GM18861 (cell line): ENCODE data around the gene FPR2.
"Not testable (repeated sequence)": the region's sequence is repeated elsewhere in the genome, so short reads cannot be mapped to it uniquely, and the experiment has no call there.

Experiments used
- ATAC-seq: cut with Tn5 transposase; IDR thresholded peaks from one replicate; pipeline ENCODE4 v1.9.1; 2021; ENCODE audit not compliant: unreplicated experiment

Gene FPR2, protein sequence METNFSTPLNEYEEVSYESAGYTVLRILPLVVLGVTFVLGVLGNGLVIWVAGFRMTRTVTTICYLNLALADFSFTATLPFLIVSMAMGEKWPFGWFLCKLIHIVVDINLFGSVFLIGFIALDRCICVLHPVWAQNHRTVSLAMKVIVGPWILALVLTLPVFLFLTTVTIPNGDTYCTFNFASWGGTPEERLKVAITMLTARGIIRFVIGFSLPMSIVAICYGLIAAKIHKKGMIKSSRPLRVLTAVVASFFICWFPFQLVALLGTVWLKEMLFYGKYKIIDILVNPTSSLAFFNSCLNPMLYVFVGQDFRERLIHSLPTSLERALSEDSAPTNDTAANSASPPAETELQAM

DNA sequence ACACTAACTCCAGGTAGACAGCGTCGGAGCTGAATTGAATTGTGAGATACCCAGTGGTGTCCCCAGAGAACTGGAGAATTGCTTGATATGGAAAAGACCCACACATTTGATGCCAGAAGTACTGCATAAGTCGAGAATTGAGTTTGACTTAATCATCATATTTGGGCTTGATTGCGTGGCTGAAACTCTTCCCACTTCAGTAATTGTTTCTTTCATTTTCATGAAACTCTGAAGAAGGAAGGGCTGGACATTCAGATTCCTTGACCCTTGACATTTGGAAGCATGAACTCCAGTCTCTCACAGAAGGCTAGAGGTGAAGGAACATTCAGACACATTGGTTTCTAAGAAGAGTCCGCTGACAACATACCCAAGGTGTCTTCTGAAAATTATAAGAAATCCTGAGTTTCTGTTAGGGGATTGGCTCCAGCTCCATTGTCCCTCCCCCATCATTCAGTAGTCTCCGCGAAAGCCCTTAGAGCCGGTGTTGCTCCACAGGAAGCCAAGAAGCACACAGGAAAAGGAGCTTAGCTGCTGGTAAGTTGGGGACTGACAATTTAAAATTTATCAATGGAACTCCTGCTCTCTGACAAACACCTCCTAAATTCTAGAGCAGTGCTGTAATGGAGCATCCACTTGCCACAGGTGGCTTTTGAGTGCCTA is at the start of gene FPR2:
TSS of gene FPR2 (plus strand) at position 484 of the 660 bp plus-strand sequence. CDS start 7,479 bp downstream, outside the sequence.
- no peak for ATAC-seq

DNA sequence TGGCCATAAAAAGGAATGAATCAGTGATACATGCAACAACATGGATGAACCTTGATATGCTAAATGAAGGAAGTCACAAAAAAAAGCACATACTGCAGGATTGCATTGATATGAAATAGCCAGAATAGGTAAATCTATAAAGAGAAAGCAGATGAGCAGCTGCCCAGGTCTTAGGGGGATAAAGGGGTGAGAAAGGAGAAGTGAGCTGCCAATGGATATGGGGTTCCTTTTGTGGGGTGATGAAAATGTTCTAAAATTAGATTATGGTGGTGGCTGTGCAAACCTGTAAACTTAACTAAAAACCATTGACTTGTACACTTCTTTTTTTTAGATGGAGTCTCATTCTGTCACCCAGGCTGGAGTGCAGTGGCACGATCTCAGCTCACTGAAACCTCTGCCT is 49.3 kb upstream of the FPR2 start:
- no peak for ATAC-seq

DNA sequence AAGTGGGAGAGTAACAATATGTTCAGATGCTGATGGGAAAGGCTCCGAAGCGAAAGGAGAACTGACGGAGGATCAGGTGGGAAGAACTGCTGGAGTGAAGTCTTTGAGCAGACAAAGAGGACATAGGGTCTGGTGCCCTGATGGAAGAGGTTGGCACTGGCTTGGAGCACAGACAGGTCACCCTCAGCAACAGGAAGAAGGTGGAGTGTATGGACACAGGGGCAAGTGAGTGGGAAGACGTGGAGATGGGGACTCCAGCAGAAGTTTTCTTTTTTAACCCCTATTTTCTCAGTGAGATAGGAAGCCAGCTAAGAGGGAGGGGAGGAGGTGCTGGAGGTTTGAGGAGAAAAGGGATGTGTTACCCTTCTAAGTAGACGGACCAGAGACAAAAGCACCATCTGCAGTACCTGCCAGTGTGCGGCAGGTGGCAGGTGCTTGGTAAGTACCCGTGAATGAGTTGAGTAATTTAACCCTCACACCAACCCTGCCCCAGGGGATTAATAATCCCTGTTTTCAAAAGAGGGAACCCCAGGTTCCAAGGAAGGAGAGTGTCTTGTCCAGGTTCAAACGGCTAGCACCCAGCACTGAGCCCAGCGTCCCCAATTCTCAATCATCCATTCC is 48.4 kb upstream of the FPR2 start:
- ATAC-seq: no peak

DNA sequence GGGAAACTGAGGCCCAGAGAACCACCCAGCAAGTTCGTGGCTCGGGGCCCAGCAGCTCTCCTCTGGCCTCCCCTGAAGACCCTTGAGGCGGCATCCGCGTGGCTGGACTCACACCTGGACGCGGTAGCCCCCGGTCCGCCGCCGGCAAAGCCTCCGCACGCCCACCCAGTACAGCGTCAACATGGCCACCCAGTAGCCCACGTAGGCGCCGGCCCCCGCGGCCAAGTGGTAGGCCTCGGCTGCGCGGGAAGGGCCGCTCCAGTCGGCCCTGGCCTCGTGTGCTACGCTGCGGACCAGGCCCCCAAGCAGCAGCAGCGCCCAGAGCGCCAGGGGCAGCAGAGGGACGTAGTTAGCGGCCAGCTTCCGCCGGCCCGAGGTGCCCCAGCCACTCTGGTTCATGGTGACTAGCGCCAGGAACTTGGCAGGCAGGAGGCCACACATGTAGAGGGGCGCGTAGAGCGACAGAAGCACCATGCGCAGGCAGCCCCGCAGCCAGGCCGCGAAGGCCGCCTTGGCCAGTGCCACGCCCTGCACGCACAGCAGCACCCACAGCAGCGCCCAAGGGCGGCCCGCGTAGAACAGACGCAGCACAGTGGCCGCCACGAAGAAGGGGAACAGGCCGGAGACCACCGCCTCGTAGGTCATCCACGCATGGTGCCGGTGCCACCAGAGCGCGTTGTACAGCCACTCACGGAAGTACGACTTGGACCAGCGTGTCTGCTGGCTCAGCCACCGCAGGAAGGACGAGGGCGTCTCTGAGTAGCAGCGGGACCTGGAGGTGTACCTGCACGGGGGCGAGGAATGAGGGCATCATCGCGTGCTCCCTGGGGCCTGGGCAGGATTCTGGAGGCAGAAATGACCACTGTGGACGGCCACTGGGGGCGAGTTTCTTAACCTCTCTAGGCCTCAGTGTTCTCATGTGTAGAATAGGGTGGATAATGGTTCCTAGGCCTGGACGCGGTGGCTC is 47.4 kb upstream of the FPR2 start:
- ATAC-seq: no peak

DNA sequence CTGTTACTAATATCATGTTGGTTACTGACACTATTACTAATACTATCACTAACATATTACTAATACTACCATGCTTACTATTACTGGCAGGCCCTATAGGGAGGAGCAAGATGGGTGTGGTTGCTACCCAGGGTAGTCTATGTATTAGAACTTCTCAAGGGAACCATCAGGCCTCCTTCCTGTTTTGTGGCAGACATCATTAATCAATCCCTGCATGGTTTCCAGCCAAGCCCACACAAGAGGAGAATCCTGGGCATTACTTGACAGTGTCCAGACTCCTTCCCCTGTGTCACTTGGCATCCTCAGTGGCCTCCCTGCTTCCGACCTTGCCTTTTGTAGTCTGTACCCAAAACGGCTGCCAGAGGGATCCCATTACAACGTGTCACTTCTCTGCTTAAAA is 46.1 kb upstream of the FPR2 start:
- no peak for ATAC-seq

DNA sequence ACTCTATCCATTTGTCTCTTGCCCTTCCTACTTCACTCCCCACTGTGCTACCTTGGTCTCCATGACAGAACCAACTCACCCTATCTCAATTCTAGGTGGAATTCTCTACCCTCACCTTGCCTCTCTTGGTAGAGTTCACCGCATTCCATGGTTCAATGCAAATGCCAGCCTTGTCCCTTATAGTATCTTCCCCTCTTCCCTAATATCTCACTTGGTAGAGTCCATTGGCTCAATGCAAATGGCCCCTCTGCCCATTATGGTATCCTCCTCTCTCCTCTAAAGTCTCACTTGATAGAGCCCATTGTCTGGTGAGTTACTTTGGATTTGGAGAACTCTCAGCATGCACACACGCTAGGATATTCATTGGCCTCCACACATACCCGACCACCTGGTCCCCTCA is 45.1 kb upstream of the FPR2 start:
- ATAC-seq: no peak

DNA sequence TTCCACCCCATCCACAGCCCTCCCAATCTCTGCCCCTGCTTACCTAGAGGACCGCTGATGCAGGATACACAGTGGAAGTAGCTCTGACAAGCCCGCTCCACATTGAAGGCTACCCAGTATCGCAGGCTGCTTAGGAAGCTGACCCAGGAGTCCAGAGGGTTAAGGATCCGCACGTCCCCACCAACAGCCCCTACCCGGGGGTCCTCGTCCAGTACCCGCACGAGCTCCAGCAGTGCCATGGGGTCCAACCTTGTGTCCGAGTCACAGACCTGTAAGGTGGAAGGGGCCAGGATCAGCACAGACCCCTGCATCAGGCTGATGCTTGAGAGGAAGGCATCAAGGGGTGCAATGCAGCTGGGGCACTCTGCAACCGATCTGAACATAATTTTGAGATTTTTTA is 44.1 kb upstream of the FPR2 start:
- ATAC-seq: no peak

DNA sequence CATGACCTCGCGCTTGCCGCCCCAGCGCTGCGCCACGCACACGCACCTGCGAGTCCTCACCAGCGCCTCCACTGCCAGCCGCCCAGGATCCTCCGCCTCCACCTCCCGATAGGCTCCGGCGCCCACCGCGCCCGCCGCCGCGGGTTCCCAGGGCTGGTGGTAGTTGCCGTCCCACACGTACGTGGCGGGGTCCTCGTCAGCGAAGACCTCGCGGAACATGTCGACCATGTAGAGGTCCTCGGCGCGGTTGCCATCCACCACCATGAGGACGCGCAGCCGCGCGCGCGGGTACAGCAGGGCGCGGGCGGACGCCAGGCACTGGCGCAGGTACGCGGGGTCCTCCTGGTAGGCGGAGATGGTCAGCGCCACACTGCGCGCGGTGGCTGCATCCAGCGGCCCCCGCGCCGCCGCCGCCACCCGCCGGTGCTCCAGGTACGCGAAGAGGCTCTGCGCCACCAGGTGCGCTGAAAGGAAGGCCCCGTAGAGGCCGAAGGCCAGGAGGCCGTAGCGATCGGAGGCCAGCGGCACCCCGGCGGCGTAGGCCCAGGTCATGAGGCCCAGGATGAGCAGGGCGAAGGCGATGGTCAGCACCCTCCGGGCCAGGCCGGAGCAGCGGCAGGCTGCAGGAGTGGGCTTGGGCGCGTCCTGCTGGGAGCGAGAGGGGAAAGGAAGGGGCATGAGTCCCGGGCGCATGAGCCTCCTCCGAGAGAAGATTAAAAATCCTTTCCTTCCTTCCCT is 41.6 kb upstream of the FPR2 start:
- no peak for ATAC-seq

DNA sequence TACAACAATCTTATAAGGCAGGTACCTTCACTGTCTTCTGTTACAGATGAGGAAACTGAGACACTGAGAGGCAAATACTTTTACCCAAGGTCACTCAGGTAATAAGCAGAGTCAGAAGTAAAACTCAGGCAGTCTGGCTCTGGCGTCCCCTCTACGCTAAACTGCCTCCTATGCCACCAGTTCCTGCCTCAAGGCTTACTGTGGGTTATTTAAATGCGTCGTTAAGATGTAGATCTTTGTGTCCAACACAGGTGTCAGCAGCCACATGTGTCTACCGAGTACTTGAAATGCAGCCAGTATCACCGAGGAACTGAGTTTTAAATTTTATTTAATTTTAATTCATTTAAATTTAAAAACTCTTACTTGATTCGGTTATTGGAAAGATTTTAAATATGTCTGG is 39.1 kb upstream of the FPR2 start:
- ATAC-seq: no peak

DNA sequence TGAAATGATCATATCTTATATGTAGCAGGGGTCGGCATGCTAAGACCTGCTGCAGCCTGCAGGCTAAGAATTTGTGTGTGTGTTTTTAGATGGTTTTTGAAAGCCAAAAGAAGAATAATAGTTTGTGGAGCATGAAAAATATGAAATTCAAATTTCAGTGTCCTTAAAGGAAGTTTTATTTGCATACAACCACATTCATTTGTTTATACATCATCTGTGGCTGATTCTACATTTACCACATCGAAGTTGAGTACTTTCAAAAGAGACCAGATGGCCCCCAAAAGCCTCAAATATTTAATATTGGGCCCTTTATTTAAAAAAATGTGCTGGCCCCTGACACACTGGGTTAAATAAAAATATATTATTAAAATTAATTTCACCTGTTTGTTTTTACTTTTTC is 38.5 kb upstream of the FPR2 start:
- ATAC-seq: no peak

DNA sequence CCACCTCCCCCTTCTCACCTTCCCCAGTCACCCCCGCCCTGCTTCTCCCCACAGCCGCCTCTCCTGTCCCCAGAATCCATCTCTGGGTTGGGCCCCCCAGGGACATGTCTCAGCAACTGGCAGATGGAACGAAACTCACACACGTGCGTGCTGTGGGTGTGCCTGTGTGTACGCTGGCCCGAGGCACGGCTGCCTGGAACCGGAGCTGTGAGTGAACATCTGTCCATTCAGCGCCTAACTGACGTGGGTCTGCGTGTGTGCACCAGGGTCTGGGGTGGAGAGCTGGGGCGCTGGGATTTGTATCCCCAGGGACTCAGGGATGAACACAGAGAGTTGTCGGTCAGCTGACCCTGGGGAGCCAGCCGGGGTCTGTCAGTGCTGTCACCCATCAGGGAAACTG is 36.4 kb upstream of the FPR2 start:
- ATAC-seq: no peak

DNA sequence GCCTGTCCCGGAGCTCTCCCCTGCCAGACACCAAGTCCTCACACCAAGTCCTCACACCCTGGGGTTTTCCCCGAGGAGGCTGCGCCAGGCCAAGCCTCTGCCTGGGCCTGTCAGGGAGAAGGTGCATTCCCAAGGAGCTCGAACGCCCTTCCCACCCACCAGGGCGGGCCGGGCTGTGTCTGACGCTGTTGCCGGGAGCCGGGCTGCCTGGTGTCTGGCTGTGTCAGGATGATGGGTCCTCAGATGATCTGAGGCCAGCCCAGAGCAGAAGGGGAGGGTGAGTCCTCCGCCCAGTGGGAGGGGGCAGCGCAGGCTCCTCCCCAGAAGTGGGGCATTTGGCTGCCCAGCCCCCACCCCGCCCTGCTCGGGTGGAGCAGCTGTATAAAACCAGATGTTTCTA is 34.9 kb upstream of the FPR2 start:
- no peak for ATAC-seq

DNA sequence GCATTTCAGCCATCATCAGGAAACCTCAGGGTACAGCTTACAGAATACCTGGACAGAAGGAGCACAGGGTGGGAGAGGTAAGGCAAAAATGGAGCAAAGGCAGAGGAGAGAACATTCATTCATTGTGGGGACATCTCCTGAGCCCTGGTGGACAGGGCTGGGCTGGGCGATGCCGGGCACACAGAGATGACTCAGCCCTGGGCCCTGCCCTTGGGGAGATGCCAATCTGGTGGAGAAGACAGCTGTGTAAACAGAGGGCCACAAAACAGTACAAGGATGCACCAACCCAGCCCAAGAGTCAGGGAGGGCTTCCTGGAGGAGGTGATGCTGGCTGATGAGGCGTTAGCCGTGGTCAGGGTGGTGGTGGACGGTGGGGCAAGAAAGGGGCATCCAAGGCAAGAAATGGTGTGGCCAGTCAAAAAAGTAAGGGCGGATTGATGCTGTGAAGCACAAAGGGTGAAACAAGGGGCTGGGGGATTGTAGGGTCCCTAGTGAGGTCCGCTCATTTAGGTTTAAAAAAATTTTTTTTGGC is 33.6 kb upstream of the FPR2 start:
- no peak for ATAC-seq

DNA sequence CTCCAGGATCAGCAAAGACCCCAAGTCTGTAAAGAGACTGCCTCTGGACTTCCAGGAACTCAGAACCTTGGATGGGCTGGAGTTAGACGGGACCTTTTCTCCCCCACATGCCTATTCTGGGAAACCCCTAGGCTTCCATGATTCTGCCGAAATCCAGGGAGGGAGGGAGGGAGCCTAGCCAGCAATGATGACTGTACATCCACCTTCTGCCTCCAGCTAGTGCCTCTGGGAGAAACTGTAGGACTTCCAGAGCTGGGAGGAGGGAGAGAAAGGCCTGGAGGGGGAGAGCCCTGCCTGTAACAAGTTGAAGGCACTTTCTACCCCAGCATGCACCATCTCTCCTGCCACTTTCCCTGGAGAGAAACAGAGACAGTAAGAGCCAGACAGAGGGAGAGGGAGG is 31.2 kb upstream of the FPR2 start:
- no peak for ATAC-seq

DNA sequence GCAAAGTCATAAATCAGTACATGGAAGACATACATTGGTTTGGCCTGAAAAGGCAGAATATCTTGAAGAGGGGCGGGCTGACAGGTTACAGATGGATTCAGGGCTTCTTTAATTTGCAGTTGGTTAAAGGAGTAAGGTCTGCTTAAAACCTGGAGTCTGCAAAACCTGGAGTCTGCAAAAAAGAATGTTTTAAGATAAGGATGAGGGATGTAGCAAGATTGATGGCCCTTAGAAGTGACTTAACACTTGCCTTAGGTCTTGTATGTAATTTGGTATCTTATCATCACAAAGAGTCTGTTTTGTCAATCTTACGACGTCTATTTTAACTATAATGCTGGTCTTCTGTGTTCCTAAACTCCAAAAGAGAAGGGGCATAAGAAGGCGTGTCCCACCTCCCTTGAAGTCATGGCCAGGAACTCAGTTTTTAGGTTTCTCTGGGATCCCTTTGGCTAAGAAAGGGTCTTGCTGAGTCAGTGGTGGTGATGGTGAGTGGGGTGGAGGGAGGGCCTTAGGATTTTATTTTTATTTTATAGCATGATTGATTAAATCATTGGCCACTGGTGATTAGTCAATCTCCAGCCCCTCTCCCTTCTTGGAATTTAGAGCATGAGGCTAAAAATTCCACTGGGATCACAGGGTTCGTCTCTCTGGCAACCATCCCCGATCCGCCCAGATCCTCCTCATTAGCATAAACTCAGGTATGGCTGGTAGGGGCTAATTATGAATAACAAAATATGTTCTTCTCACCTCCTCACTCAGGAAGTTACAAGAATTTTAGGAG is 27.0 kb upstream of the FPR2 start:
- no peak for ATAC-seq

DNA sequence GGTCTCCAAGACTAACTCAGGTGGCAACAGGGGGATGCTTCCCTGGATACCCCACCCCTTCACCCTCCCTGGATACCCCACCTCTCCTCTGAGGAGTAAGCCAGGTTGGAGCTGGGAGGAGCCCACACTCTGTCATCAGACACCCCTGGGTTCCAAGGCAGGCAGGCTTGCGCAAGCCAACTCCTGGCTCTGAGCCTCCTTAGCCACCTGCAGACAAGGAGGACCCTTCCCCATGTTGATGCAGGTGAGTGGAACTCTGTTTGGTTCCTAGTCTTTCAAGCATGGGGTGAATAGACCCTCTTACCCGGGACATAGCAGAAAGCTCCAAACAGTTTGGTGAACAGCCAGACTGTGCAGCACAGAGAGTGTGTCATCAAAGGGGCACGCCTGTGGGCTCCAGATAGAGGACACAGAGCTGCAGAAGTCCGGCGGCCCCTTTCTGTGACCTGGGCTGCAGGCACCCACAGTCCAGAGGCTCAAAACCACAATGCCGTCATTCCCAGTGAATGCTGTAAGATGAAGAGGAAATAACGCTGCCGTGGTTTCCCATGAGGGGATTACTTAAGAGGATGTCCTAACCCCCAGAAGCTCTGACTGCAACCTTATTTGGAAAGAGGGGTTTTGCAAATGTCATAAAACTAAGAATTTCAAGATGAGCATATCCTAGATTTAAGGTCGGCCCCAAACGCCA is 25.1 kb upstream of the FPR2 start:
- ATAC-seq: no peak

DNA sequence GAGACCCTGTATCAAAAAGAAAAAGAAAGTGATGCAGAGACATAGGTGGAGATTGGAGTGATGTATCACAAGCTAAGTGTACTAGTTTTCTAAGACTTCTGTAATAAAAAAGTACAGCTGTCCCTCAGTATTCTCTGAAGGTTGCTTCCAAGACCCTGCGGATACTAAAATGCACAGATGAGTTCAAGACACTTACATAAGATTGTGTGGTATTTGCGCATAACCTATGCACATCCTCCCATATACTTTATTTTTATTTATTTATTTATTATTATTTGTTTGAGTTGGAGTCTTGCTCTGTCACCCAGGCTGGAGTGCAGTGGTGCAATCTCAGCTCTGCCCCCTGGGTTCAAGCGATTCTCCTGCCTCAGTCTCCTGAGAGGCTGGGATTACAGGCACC is 23.6 kb upstream of the FPR2 start:
- no peak for ATAC-seq

DNA sequence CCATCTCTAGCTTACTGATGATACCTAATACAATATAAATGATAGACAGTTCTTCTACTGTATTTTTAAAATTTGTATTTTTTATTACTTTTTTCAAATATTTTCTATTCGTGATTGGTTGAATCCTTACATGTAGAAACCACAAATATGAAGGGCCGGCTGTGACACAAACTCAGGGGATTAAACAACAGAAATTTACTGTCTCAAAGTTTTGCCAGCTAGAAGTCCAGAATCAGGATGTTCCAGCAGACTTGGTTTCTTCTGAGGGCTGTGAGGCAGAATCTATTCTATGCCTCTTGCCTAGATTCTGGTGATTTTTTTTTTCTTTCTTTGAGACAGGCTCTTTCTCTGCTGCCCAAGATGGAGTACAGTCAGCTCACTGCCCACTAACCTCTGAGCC is 23.1 kb upstream of the FPR2 start:
- ATAC-seq: no peak

DNA sequence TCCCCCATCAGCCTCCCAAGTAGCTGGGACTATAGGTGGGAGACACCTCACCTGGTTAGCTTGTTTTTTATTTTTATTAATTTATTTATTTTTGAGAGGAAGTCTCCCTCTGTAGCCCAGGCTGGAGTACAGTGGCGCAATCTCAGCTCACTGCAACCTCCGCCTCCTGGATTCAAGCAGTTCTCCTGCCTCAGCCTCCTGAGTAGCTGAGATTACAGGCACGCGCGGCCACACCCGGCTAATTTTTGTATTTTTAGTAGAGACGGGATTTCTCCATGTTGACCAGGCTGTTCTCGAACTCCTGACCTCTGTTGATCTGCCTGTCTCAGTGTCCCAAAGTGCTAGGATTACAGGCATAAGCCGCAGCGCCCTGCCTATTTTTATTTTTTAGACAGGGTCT is 22.5 kb upstream of the FPR2 start:
- not testable (repeated sequence) for ATAC-seq
